BE2C (cell line): ENCODE measurements around the gene NUP58. TPM values are rescaled to one million over a fixed set of nuclear protein-coding genes. Genes with fewer than 3 reads are reported as not detected.

Source experiments
- DNase-seq: peaks from one replicate; pipeline ENCODE4 v3.0.0-alpha.2; 2020
- H3K27me3 ChIP-seq: fragments of 250-450 bp; sonication (Bioruptor Pico); 2 replicates; pipeline ENCODE4 v1.5.1; 2020; ENCODE audit warnings: mild to moderate bottlenecking
- H3K36me3 ChIP-seq: fragments of 250-450 bp; sonication (Bioruptor Pico); 2 replicates; pipeline ENCODE4 v1.5.1; 2020; ENCODE audit warnings: mild to moderate bottlenecking
- H3K4me1 ChIP-seq: fragments of 250-450 bp; sonication (Bioruptor Pico); 2 replicates; pipeline ENCODE4 v1.5.1; 2020
- H3K4me3 ChIP-seq: 2 replicates; pipeline ENCODE4 v1.5.1; 2011; ENCODE audit warnings: low read depth, low read length
- H3K9me3 ChIP-seq: fragments of 250-450 bp; sonication (Bioruptor Pico); 2 replicates; pipeline ENCODE4 v1.5.1; 2020
- CTCF ChIP-seq: IDR thresholded peaks from 2 replicates; pipeline ENCODE4 v1.5.1; 2012; ENCODE audit warnings: mild to moderate bottlenecking, low read depth, low read length
- polyA plus RNA-seq: library from polyadenylated mRNA; unstranded; fragments of >200 nt; gene quantifications from one replicate; pipeline ENCODE4 v1.2.1, GENCODE V29; 2012; ENCODE audit warnings: low read depth, missing spikeins; ENCODE audit not compliant: insufficient read length, insufficient read depth

NUP58 gene, protein sequence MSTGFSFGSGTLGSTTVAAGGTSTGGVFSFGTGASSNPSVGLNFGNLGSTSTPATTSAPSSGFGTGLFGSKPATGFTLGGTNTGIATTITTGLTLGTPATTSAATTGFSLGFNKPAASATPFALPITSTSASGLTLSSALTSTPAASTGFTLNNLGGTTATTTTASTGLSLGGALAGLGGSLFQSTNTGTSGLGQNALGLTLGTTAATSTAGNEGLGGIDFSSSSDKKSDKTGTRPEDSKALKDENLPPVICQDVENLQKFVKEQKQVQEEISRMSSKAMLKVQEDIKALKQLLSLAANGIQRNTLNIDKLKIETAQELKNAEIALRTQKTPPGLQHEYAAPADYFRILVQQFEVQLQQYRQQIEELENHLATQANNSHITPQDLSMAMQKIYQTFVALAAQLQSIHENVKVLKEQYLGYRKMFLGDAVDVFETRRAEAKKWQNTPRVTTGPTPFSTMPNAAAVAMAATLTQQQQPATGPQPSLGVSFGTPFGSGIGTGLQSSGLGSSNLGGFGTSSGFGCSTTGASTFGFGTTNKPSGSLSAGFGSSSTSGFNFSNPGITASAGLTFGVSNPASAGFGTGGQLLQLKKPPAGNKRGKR
- polyA plus RNA-seq, result 45.7 TPM

DNA sequence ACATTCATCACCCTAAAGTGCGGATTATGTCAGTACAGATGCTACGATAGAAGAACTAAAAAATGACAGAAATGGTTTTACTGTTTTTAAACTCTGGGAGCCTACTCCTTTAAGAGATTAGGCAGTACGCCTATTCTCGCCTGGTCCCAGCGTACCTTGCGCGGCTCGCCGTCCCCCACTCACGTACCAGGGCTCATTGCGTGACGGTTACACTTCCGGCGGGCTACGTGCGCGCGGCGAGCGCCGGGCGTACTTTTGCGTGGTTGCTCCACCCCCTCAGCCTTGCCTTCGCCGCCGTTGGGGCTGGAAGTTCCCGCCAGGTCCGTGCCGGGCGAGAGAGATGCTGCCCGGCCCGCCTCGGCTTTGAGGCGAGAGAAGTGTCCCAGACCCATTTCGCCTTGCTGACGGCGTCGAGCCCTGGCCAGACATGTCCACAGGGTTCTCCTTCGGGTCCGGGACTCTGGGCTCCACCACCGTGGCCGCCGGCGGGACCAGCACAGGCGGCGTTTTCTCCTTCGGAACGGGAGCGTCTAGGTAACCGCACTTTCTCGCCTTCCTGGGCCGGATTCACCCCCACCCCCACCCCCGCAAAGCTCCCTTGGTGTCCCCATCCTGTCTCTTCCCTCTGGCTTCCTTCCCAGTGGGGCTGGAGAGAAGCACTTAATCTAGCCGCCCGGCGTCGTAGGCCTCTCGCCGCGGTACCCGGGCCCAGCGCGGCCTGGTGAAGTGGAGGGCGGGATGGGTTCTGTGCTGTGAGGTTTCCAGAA lies at the start of gene NUP58:
Gene NUP58, plus strand, starts transcription at position 279 of the 767 bp plus-strand sequence. Its CDS starts 149 bp downstream, at position 428.
- no peaks in the 10 kb centered on the region for H3K9me3 ChIP-seq
- peaks cover 3% of the 10 kb centered on the region for H3K4me1 ChIP-seq
- no peak for TF ChIP-seq CTCF

DNA sequence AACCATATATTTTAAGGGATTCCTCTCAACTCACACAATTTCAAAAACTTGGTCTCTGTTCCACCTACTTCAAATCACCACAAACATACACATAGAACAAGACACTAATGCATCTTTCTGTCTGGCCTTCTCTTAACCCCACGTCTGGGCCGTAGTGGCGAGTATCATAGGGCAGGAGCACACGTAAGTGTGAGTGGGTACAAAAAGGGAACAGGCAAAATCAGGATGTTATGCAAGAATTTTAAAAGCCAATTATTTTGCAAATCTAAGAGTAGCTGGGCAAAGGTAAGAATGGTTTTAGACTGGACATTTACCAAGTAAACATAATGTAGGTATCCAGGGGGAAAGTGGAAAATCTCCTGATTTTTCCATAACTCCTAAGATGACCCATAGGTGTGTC lies 49.2 kb upstream of the NUP58 start:
- Histone ChIP-seq H3K9me3 (no peaks in the 10 kb centered on the region), H3K36me3 (peaks cover 13% of the 10 kb centered on the region; the same call in 1 of the 2 replicates), H3K4me3 (no peak overlapping the region), H3K4me1 (no peaks in the 10 kb centered on the region), H3K27me3 (no peaks in the 10 kb centered on the region)
- DNase-seq, result no peak
- TF ChIP-seq CTCF, result no peak

More for the DNA sequence above, at the start of gene NUP58:
- no peaks in the 10 kb centered on the region; the same call in 1 of the 2 replicates for H3K27me3 ChIP-seq
- H3K4me3 ChIP-seq, result peak within 1 kb of the TSS; percentile 96
- peak; percentile 94 for DNase-seq
- H3K36me3 ChIP-seq, result peaks cover 18% of the 10 kb centered on the region

- no peak overlapping the region for H3K4me3 ChIP-seq
- TF ChIP-seq CTCF, result no peak
- H3K27me3 ChIP-seq, result no peaks in the 10 kb centered on the region
- no peak for DNase-seq
- H3K9me3 ChIP-seq, result no peaks in the 10 kb centered on the region
- peaks cover 13% of the 10 kb centered on the region; the same call in 1 of the 2 replicates for H3K36me3 ChIP-seq
- H3K4me1 ChIP-seq, result no peaks in the 10 kb centered on the region
Observed at GRCh38 chr13:25252752-25253151, 48.7 kb upstream of the NUP58 start.

DNA sequence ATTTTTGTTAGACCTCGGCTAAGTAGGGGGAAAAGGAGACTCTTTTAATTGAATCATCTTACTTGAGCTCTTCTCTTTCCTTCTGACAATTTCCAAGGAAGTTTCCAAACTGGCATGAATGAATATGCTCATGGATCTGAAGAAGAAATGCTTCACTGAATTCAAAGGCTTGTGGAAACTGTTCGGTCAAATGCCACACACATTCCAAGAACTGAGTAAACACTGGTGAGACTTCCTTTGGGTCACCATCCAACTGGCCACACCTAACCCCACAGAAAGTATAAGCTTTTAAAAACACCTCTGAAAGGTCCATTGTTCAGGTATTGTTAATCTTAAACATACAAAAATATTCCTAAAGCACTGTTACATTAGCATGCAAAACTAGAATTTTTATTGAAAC lies 47.7 kb upstream of the NUP58 start:
- Histone ChIP-seq H3K9me3 (no peaks in the 10 kb centered on the region), H3K27me3 (no peaks in the 10 kb centered on the region), H3K4me3 (no peak overlapping the region), H3K4me1 (no peaks in the 10 kb centered on the region), H3K36me3 (peaks cover 13% of the 10 kb centered on the region; the same call in 1 of the 2 replicates)
- no peak for DNase-seq
- no peak for TF ChIP-seq CTCF

GRCh38 chr13:25262261-25262660 lies 39.2 kb upstream of the NUP58 start:
- Histone ChIP-seq H3K9me3 (no peaks in the 10 kb centered on the region), H3K27me3 (no peaks in the 10 kb centered on the region), H3K36me3 (peaks cover 24% of the 10 kb centered on the region), H3K4me3 (no peak overlapping the region), H3K4me1 (no peaks in the 10 kb centered on the region)
- no peak for TF ChIP-seq CTCF
- DNase-seq, result no peak
